DND-41 (cell line): ENCODE results near the gene TSPAN5.
A peak's percentile ranks its signal among the peaks of the same experiment; 100 is the strongest.

Experiments used
- ATAC-seq: fragments of 200-7000 bp; cut with Tn5 transposase; 3 replicates; pipeline ENCODE4 v1.9.1; 2021; ENCODE audit warnings: low read depth; ENCODE audit not compliant: insufficient read depth
- DNase-seq: peaks from one replicate; pipeline ENCODE4 v3.0.0-alpha.2; 2020
- H2AFZ ChIP-seq: 2 replicates; pipeline ENCODE4 v1.6.0; 2012; ENCODE audit warnings: low read depth, low read length
- H3K27ac ChIP-seq: 2 replicates; pipeline ENCODE4 v1.5.1; 2012; ENCODE audit warnings: low read length, inconsistent platforms
- H3K27me3 ChIP-seq: fragments of 200-600 bp; sonication (generic); 2 replicates; pipeline ENCODE4 v1.6.0; 2012; ENCODE audit warnings: low read length, mild to moderate bottlenecking, inconsistent platforms; ENCODE audit not compliant: insufficient read depth, poor library complexity
- H3K36me3 ChIP-seq: 2 replicates; pipeline ENCODE4 v1.5.1; 2012; ENCODE audit warnings: low read length, inconsistent platforms; ENCODE audit not compliant: insufficient read depth
- H3K4me1 ChIP-seq: 2 replicates; pipeline ENCODE4 v1.5.1; 2012; ENCODE audit warnings: mild to moderate bottlenecking, low read length; ENCODE audit not compliant: insufficient read depth
- H3K4me2 ChIP-seq: 2 replicates; pipeline ENCODE4 v1.6.0; 2012; ENCODE audit warnings: mild to moderate bottlenecking, moderate library complexity, low read length, inconsistent platforms; ENCODE audit not compliant: insufficient read depth
- H3K4me3 ChIP-seq, 2 experiments: fragments of 200-600 bp in 1 of 2; shearing (Covaris generic) in 1 of 2; 2 replicates each; pipeline ENCODE4 v1.5.1; 2012 to 2016; ENCODE audit warnings: inconsistent platforms in 2 of 2, low read length in 2 of 2, mild to moderate bottlenecking in 2 of 2, low read depth in 1 of 2, moderate library complexity in 1 of 2
- H3K79me2 ChIP-seq: 2 replicates; pipeline ENCODE4 v1.6.0; 2012; ENCODE audit warnings: low read length, inconsistent platforms; ENCODE audit not compliant: insufficient read depth
- H3K9ac ChIP-seq: 2 replicates; pipeline ENCODE4 v1.6.0; 2012; ENCODE audit warnings: low read depth, mild to moderate bottlenecking, inconsistent platforms, low read length, moderate library complexity
- H3K9me3 ChIP-seq: 2 replicates; pipeline ENCODE4 v1.5.1; 2012; ENCODE audit warnings: low read length, moderate library complexity, mild to moderate bottlenecking, inconsistent platforms; ENCODE audit not compliant: insufficient read depth, severe bottlenecking
- H4K20me1 ChIP-seq: 2 replicates; pipeline ENCODE4 v1.6.0; 2012; ENCODE audit warnings: low read length; ENCODE audit not compliant: insufficient read depth
- EZH2 ChIP-seq: IDR thresholded peaks from 3 replicates; pipeline ENCODE4 v1.6.1; 2012; ENCODE audit warnings: borderline replicate concordance, low read depth, mild to moderate bottlenecking, moderate library complexity, low read length, inconsistent platforms; ENCODE audit not compliant: severe bottlenecking
- TF ChIP-seq, protein P1 (sequence below): IDR thresholded peaks from 2 replicates; pipeline ENCODE4 v1.5.1; 2012; ENCODE audit warnings: borderline replicate concordance, low read length, moderate library complexity, mild to moderate bottlenecking; ENCODE audit not compliant: poor library complexity, severe bottlenecking; ENCODE audit errors: extremely low read depth

The TSPAN5 gene

DNA sequence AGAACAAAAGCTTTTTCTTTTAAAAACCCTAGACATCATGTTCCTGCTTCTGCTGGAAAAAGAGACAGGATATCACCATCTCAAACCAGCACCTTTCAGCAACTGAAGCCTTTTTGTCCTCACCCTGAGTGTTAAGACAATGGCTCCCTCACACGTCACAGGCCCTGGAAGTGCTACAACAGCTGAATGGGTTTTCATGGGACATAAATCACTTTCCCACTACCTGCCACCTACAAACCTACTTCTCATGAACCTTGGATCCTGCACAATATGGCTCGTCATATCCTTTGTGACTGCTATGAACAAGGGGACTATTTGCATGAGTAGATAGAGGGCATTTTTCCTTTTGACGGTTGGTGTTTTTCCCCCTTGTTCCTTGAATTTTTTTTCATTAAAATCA, 93.6 kb downstream of the TSPAN5 start:
- no peaks in the 10 kb centered on the region for H3K79me2 ChIP-seq
- no peak for DNase-seq

DNA sequence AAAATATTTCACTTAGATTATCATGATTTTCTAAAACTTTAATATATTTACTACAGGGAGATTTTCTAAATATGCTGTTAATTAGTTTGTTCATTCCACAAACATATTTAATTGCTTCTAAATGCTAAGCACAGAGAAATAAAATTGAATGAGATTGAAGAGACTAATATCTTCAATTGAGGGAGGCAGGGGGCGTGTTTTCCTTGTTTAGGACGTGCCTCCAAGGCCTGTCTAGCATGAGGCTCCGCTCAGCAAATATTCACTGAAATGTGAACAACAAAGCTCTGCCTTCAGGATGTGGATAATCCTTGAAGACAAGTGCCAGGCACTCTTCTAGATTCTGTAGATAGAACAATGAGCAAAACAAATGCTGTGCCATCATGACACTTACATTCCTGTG, 98.1 kb downstream of the TSPAN5 start:
- Histone ChIP-seq H3K79me2 (no peaks in the 10 kb centered on the region), H3K9me3 (no peaks in the 10 kb centered on the region), H3K4me2 (no peak overlapping the region), H3K4me1 (no peaks in the 10 kb centered on the region), H3K36me3 (no peaks in the 10 kb centered on the region), H2AFZ (no peak overlapping the region), H3K4me3 (no peak overlapping the region), H4K20me1 (no peaks in the 10 kb centered on the region), H3K27ac (no peak overlapping the region), H3K27me3 (no peaks in the 10 kb centered on the region), H3K9ac (no peak overlapping the region)
- TF ChIP-seq EZH2: no peak
- TF ChIP-seq, protein P1, sequence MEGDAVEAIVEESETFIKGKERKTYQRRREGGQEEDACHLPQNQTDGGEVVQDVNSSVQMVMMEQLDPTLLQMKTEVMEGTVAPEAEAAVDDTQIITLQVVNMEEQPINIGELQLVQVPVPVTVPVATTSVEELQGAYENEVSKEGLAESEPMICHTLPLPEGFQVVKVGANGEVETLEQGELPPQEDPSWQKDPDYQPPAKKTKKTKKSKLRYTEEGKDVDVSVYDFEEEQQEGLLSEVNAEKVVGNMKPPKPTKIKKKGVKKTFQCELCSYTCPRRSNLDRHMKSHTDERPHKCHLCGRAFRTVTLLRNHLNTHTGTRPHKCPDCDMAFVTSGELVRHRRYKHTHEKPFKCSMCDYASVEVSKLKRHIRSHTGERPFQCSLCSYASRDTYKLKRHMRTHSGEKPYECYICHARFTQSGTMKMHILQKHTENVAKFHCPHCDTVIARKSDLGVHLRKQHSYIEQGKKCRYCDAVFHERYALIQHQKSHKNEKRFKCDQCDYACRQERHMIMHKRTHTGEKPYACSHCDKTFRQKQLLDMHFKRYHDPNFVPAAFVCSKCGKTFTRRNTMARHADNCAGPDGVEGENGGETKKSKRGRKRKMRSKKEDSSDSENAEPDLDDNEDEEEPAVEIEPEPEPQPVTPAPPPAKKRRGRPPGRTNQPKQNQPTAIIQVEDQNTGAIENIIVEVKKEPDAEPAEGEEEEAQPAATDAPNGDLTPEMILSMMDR: no peak
- DNase-seq (no peak), ATAC-seq (no peak)

More for the DNA sequence above, 93.6 kb downstream of the TSPAN5 start:
- H3K4me1 ChIP-seq: peaks cover 8% of the 10 kb centered on the region
- H3K9ac ChIP-seq: no peak overlapping the region
- no peak overlapping the region for H2AFZ ChIP-seq
- H3K4me3 ChIP-seq: no peak overlapping the region
- no peak overlapping the region for H3K4me2 ChIP-seq
- H3K36me3 ChIP-seq: no peaks in the 10 kb centered on the region
- no peak for ATAC-seq
- no peak overlapping the region for H3K27ac ChIP-seq
- no peaks in the 10 kb centered on the region for H4K20me1 ChIP-seq
- TF ChIP-seq, protein P1: no peak
- TF ChIP-seq EZH2: no peak
- no peaks in the 10 kb centered on the region for H3K9me3 ChIP-seq
- H3K27me3 ChIP-seq: no peaks in the 10 kb centered on the region

DNA sequence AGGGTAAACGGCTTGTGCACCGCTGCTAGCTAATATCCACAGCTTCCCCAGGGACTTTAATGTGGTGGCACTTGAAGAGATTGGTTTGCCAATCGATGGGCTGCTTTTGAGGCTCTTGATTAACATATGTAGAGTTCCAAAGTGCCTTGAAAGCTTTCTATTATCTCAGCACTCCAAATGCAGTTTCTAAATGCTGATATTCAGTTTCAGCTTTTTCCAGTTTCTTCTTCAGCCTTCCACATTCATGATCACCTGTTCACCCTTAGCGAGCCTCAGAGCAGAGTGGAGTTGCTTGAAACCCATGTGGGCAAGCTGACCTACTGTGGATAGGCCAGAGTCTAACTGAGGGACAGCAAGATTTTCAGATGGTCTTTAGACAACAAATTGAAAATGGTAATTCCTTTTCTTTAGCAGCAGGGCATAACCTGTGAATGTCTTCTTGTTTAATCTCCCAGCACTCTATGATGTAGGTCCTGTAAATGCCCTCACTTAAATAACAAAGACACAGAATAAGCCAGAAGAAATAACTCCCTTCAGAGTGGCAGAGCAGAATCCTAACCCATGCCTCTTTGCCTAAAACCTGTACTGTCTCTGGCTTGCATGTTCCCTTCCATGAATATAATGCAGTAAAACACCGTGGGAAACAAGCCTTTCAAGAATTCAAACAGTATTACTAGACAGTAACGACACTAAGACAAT, 99.8 kb downstream of the TSPAN5 start:
- Histone ChIP-seq H3K27me3 (no peaks in the 10 kb centered on the region), H3K4me2 (no peak overlapping the region), H3K4me1 (no peaks in the 10 kb centered on the region), H3K4me3 (no peak overlapping the region), H2AFZ (0 out of 2 replicates have a peak overlapping the region, but pooled peaks have one; percentile 53), H3K27ac (no peak overlapping the region), H4K20me1 (no peaks in the 10 kb centered on the region), H3K79me2 (no peaks in the 10 kb centered on the region), H3K9me3 (no peaks in the 10 kb centered on the region), H3K36me3 (no peaks in the 10 kb centered on the region), H3K9ac (no peak overlapping the region)
- TF ChIP-seq, protein P1: no peak
- TF ChIP-seq EZH2: no peak
- DNase-seq (no peak), ATAC-seq (no peak)
